Bone marrow (tissue), 2 donors: ENCODE results near the gene MBD5.

Source experiments
- DNase-seq, 2 donors: peaks; one replicate each; lab custom pipeline; 2025; lab: John Stamatoyannopoulos, UW

Gene MBD5

DNA sequence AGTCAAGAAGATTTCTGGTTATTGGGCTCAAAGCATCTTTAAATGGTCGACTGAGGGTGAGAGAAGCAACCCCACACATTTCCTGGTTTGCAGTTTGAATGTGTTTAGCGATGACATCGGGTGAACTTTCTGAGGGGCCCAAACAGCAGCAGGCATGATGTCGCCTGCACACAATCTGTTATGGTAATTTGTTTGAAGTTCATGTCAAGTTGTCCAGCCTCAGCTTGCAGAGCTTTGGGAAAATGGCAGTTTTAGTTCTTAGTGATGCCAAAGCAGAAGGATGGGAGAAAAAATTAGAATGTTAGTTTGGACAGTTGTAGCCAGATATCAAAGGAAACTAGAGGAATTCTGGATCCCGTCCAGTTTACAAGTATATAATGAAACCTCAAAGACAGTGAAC, 284.6 kb downstream of the MBD5 start:
- DNase-seq = no peak

DNA sequence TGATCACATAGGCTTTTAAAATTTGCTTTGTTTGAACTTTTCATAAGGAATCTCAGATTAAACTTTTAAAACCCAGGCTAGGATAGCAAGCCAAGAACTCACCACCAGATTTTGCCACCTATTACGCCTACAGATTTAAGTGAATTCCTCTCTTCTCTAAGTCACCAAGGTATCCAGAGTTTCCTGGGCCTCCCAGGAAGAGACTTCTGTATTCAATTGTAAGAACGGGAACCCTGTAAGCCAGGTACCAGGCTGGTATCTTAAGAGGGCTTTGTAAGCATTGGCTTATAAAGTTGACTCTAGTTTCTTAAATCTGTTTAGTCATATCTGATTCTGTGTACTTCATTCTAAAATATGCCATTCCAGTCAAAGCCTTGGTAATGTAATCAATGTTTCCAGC, 285.1 kb downstream of the MBD5 start:
- no peak for DNase-seq

DNA sequence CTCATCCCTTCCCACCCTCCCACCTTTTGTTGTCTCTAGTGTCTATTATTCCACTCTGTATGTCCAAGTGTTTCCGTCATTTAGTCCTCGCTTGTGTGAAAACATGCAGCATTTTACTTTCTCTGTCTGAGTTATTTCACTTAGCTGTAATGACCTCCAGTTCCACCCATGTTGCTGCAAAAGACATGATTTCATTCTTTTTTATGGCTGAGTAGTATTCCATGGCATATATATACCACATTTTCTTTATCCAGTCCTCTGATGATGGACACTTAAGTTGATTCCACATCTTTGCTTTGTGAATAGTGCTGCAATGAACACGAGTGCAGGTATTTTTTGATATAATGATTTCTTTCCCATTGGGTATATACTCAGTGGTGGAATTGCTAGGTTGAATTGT, 296.7 kb downstream of the MBD5 start:
- no peak for DNase-seq

DNA sequence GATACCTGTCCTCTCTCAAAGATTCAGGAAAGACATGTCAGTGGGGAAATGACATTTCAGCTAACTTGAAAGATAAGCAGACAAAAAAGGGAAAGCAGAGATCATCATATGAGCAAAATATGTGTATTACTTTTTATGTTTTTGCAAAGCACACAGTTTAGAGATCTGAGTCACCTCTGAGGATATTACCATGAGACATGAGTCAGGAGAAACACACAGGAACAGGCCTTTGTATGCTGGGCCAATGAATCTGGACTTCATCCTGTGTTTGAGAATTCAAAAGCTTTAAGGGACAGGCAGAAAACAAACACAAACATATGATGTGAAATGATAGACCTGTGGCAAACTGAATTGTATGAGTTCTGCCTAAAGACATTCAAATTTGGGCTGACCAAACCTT, 317.6 kb downstream of the MBD5 start:
- no peak for DNase-seq

DNA sequence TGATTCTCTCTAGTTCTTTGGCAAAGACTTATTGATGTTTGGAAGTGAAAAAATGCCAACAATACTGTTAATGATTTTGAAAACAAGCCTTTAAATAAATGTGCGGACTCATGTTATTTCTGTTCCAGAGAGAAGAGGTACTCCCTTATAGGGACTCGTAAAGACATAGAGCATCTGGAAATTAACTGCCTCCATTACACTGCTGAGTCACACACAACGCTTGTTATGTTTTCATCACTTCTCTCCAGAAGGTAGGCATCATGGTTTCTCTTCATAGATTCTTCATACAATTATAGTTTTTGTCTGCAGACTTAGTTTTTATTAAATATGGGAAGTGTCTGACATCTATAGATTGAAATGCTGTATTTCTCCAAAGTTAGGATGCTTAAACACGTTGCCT, 321.2 kb downstream of the MBD5 start:
- no peak for DNase-seq

DNA sequence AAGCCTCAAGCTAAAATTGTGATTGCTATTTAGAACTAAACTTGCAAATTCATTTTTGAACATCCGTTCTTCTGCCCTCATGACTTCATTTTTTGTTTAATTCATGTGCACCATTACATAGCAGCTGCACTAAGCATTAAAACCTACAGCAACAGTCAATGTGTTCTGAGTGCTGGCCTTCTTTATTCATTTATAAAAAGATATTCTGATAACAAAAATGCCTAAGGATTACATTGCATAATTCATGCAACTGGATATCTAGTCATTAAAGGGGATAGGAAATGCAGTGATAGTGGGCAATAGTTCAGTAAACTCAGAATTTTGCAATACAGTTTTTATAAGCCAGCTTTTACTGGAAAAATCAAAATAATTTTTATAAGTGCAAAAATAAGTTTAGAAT, 329.3 kb downstream of the MBD5 start:
- DNase-seq = no peak

DNA sequence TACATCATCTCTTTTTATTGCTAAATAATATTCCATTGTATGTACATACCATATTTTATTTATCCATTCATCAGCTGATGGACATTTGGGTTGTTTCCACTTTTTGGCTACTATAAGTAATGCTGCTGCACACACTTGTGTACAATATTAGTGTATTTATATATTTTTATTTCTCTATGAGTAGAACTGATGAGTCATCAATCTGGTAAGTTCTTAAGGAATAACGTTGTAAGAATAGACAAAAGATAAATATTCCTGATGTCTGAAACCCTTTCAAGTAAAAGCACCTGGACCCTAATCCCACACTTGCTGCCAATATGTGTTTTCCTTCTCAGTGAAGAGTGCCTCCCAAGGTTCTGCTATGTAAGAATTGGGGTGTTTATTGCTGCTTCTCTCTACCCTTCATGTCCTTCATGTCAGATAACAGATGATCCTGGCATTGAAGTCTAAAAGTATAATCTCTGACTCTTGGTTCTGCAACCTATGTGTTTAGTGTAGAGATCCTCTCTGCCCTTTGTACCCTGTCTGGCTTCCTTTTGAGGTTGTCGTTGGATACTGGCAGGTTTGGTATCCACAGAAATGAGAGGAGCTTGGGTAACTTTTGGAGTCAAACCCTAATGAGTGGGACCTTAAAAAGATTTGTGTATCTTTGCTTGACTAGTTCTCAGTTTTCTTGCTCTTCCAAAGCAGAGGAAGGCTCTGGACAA, 330.7 kb downstream of the MBD5 start:
- no peak for DNase-seq

DNA sequence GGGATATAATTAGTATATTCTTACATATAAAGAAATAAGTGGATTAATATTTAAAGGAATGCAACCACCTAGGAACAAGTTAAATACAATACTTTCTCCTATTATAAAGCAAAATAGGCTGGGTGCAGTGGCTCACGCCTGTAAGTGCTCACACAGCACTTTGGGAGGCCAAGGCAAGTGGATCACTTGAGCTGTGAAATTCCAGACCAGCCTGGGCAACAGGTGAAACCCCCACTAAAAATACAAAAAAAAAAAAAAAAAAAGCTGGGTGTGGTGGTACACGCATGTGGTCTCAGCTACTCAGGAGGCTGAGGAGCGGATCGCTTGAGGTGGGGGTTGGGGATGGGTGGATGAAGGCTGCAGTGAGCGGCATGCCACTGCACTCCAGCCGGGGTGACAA, 337.5 kb downstream of the MBD5 start:
- DNase-seq = no peak

DNA sequence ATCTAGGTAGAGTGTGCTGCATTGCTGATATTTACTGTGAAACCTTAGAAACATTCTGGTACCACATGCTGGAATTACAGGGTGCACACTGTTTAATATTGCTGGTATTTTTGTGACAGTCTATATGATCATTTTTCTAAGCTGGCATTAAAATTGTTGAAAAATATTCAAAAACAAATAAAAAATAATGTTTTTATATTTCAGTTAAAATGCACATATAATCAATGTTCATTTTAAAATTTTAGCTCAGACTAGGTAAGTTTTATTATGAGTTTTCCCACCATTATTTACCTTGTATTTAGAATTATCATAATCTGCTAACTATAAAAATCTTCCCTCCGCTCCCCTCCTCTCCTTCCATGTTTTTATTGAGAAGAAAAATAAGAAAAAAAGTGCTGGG, 339.8 kb downstream of the MBD5 start:
- DNase-seq = no peak

DNA sequence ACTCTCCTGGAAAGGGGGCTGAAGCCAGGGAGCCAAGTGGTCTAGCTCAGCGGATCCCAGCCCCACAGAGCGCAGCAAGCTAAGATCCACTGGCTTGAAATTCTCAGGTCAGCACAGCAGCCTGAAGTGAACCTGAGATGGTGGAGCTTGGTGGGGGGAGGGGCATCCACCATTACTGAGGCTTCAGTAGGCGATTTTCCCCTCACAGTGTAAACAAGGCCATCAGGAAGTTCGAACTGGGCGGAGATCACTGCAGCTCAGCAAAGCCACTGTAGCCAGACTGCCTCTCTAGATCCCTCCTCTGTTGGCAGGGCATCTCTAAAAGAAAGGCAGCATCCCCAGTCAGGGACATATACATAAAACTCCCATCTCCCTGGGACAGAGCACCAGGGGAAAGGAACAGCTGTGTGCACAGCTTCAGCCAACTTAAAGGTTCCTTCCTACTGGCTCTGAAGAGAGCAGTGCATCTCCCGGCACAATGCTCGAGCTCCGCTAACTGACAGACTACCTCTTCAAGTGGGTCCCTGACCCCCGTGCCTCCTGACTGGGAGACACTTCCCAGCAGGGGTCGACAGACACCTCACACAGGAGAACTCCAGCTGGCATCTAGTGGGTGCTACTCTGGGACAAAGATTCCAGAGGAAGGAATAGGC, 341.4 kb downstream of the MBD5 start:
- no peak for DNase-seq

DNA sequence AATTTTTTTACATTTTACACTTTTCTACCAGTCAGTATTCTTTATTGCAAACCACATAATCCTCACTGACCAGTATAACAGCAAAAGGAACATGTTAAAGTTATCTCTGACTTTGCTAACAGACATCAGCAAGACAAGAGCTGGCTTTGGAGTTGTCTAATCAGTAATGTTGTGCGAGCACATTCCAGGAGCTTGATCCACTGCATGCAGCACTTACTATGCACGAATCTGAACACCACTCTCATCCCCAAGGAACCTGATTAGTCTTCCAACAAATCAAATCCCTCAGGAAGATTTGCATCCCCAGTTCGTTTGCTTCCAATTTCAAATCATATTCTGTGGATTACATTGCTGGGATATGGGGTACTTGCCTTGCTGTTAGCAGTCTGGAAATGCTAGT, 354.3 kb downstream of the MBD5 start:
- no peak for DNase-seq

DNA sequence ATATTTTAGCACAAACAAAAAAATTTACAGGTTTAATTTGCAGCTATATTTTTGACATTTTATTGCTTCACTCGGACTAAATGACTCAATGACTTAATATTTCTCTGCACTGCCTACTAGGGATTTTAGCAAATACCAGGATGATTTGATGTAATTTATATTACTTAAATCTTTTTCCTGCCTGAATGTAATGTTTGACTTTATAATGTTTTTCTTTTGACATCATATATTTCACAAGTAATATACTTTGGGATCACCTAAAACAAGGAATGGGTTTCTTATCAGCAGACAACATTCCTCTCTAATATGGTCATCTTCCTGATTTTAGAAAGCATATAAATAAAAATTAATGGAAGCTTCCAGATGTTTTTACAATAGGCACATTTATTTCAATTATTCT, 370.4 kb downstream of the MBD5 start:
- DNase-seq = no peak

DNA sequence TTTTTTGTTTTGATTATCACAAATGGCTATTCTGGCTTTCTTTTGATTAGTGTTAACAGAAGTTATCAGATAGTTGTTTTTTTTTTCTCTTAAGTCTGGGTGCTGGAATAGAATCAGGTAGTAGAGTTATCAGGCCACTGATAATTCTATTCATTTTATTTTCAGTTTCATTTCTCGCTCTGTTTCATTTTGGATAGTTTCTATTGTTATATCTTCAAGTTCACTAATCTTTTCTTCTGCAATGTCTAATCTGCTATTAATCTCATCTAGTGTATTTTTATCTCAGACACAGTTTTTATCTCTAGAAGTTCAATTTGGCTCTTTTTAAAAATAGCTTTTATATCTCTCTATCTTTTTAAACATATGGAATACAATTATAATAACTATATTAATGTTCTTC, 381.9 kb downstream of the MBD5 start:
- no peak for DNase-seq

DNA sequence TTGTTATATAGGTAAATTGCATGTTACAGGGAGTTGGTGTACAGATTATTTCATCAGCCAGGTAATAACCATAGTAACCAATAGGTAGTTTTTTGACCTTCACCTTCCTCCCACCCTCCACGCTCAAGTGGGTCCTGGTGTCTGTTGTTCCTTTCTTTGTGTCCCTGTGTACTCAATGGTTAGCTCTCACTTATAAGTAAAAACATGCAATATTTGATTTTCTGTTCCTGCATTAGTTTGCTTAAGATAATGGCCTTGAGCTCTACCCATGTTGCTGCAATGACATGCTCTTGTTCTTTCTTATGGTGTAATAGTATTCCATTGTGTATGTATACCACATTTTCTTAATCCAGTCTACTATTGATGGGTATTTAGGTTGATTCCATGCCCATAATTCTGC, 390.0 kb downstream of the MBD5 start:
- no peak for DNase-seq

DNA sequence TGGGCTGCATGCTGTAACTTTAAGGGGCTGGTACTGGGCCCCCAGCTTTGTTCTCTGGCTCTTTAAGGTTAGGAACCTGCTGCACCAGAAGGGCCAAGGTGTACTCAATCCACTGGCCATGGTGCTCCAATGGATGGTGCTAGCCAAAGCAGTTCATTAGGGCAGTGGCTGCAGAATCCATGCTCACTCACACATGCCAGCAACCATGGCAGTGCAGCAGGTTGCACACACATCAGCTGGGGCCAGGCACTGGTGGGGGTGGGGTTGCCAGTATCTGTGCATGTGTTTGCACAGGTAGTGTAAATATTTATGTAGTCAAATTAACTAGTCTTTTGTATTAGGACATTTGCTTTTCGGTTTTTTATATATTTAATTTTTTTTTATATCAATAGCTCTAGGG, 395.4 kb downstream of the MBD5 start:
- DNase-seq = no peak

DNA sequence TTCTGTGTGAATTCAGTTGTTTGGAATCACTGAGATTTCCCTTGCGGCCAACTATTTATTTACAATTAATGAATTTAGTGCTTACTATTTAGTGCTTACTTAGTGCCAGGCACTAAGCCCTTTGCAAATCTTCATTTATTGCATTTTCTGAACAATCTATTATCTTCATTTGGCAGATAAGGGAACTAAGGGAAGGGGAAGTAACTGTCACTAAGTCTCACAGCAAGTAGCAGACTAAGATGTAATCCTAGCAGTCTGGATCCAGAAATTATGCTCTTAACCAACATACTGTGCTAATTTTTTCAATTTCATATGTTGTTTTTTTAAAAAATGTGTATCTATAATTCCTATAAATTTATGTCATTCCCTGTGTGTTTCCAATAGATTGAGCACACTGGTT, 409.2 kb downstream of the MBD5 start:
- no peak for DNase-seq

DNA sequence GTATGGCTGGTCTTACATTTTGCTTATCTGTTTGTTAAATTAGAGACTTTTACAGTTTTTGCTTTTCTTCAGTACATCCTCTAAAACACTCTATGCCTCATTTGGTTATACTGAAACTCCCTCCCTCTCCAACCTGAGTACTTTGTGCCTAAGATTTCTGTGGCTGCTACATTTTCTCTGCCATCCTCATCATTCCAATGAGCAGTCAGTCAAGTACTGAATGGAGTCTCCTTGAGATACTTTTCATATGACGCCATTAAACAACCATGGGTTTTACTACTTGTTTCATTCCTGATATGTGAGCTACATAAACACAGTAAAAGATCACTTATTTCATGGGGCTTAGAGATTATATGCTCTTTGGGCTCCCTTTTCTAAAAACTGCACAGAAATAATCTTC, 427.0 kb downstream of the MBD5 start:
- DNase-seq = no peak

DNA sequence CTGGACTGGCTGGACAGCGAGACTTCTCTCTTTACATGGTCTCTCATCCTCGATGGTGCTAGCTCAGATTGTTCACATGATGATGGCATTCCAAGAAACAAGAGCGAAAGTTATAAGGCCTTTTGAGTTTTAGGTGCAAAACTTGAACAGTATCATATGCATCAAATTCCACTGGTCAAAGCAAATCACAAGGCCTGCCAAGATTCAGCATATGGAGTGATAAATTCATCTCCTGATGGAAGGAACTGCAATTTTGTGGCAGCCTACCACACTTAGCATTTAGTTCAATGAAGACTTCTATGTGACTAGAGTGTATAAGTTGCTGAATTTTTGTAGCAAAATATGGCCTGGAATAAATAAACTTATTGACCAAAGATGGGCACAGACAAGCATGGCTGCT, 429.6 kb downstream of the MBD5 start:
- DNase-seq = no peak

DNA sequence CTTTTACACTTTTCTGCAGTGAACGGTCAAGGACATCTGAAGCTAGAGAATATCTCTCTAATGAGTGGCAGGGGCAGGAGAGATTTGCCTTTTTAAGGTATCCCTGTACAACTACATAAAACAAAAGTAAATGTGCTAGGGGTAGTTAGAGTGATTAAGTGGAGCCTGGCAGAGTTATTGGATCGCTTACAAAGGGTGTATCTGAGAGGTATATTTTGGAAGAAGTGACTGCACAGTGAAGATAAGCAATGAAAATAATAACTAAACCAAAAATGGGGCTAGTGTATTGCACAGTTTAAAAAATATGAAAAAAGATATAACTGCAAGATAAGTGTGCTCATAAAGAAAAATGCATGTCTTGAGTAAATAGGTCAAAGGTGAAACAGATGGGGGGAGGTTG, 430.2 kb downstream of the MBD5 start:
- no peak for DNase-seq

DNA sequence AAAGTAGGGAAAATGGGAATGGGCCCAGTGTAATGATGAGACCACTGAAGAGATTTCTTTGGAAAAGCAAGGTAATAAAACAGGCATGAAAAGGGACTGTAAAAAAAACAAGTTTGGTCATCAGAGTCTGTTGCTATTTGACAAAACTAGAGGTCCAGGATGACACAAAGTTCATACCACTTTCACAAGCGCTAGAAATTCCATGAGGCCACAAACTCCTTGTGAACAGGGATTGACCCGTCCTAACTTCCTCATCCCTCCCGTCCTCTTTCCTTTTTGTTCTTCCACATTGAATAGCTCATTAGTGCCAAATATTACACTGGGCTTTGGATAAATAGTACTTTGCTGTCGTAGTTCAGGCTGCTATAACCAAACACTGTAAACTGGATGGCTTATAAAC, 434.9 kb downstream of the MBD5 start:
- no peak for DNase-seq

DNA sequence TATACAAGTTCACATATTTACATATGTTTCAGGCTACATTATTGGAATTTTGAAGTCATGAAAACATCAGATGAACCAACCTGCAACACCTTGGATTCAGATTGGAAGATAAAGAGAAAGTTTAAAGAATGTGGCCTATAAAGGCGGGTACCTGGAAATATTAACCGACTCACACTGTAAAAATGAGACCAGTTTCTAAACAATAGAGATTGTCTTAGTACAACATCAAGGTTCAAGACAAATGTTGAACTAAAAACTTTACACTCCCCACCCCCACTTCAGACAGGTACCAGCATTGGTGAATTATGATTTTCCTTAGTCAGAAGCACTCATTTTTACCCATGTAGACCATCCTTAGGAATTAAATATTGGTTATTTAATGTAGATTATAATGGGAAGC, 437.3 kb downstream of the MBD5 start:
- no peak for DNase-seq

DNA sequence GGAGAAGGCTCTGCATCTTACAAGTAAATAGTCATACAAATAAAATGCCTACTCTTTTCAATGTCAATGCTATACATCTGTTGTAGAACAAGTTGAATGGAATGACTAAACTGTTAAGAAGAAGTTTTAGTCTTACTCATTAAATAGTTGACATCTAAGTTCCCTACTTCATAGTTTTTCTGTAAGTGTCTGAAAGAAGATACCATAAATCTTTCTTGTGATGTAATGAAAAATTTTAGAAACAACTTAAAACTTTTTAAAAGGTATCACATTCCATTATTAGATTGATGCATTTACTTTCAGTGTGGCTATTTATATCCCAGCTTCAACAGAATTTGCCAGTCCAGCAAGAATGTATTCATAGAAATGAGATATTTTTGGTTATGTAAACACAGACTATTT, 438.5 kb downstream of the MBD5 start:
- no peak for DNase-seq

DNA sequence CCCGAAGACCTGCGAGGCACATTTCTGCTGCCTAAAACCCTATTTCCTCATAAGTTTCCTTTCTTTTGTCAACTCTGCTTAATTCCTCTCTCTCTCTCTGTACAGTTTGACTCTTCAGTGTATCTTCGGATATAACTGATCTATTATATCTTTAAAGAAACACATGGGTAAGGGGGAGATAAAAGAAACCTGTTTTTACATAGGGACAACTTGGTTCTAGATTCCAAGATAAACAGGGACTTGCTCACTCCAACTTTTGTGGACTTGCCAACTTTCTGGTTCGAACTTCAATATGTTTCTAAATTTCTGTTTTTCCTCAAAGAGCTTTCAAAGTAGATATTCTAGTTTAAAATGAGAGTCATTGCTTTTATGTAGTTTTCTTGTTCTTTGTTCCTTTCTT, 441.0 kb downstream of the MBD5 start:
- no peak for DNase-seq

DNA sequence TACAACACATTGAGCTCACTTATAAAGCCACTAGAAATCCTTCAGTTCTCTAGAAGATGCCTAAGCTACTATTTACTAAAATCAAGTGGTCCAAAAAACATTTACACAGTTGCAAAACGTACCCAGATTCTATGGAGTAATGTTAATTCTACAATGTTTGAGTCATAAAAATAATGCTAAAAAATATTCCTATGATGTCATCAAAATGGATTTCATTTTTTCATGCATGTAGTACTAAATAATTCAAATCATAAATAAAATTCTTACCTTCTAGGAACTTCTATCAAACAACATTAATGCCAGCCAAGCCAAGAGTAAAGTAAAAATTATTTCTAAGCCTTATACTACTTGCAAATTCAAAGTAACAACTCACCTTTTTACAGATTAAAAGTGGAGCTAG, 454.7 kb downstream of the MBD5 start:
- DNase-seq = no peak
